ENCODE results near the gene ERICH6B.

The ERICH6B gene

GRCh38 chr13:45601680-45602079 is 13.9 kb downstream of the ERICH6B start:
- DNase-seq (ENCODE audit: low read depth): no peak

GRCh38 chr13:45598597-45598996 is 16.9 kb downstream of the ERICH6B start:
- no peak for DNase-seq (ENCODE audit: low read depth)

DNA sequence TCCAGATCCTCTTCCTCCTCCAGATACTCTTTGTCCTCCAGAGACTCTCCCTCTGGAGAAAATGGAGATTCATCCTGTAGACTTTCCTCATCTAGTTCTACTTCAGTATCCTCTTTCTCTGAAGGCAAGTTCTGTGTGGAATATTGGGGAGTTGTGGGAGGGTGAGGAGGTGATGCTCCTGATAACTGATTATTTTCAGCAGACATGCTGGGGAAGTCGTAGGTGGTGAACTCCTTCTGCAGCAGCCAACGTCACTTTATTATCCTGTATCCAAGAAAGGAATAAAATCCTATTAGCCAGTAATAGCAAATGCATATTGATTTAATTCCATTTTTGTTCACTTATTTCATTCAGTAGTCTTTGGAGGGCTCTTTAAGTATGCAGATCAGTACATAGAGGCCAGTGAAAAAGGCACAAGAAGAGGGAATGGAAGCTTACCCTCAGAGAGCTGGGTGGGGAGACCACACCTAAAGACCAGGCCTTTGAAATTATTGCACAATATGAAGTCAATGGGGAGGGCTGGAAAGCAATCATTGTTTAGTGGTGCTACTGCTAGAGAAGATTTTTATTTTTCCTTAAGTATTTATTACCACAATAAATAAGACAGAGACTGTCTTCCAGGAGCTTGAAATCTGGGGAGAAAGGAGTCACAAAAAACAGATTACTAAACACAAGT is 18.6 kb downstream of the ERICH6B start:
- no peak for DNase-seq (ENCODE audit: low read depth)

DNA sequence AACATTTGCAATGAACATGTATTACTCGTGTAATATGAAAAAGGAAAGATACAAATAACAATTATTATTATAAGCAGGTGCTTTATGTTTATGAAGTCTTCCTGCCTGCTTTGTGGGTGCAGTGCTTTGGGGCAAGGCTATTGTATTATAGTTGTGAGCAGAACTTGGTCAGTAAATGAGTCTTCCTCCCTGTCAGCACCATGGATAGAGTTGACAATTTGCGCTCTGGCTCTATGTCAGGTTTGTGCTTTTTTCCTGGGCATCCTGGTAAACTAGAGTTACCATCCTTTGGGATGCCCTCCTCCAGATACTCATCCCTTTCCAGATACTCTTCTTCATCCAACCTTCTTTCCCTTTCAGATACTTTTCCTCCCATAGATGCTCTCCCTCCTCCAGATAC is 19.6 kb downstream of the ERICH6B start:
- DNase-seq (ENCODE audit: low read depth): no peak

DNA sequence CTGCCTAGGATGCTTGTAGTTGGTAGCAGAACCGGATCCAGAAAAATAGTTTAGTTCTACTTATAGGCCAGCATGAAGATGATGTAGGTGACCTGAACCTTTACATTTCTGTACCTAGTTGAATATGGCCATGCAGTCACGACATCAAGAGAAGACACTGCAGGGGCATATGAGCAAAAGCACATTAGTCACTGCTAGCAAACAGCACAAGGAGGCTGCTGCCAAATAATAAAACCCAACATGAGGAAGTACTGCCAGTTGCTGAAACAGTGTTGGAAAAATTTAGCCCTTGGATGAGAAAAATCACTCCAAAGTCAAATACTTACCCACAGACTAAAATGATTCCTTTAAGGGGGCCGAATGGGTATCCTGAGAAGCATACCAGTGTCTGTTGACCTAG is 20.8 kb downstream of the ERICH6B start:
- no peak for DNase-seq (ENCODE audit: low read depth)

DNA sequence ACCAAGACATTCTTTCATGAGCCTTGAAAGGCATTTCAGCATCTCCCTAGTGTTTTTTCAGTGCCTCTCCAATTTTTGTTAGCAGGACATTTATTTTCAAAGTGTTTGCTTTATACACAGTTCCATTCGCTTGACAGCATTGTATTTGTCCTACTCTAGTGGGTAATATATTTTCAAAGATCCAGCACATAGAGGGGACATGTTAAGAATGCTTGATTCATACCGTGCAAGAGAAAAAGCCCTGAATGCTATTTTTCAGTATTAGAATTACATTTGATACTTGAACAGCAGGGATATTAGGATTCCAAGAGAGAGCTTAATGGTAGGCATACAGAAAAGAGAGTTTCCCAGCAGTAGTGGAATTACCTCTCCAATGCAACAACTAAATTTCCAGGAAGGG is 21.3 kb downstream of the ERICH6B start:
- no peak for DNase-seq (ENCODE audit: low read depth)

GRCh38 chr13:45592758-45593157 is 22.8 kb downstream of the ERICH6B start:
- DNase-seq (ENCODE audit: low read depth): no peak

- DNase-seq (ENCODE audit: low read depth): no peak
Observed at GRCh38 chr13:45590066-45590465, 25.5 kb downstream of the ERICH6B start.

DNA sequence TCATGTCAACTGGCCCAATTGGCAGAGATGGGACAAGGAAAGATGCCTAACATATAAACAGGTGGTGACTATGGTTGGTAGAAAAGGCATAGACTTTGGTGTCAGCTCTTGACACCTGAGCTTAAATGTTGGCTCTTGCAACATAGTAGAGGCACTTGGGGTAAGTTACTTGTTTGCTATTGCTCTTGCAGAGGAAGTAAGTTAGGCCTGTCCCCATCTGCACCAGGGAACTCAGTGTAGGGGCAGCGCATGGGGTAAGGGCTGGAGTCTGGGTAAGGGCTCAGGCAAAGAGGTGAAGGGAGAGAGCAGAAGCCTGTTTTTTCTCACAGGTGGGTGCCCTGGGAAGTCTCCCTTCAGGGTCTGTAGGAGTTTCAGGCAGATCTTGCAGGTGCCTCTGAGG is 27.6 kb downstream of the ERICH6B start:
- DNase-seq (ENCODE audit: low read depth): no peak

DNA sequence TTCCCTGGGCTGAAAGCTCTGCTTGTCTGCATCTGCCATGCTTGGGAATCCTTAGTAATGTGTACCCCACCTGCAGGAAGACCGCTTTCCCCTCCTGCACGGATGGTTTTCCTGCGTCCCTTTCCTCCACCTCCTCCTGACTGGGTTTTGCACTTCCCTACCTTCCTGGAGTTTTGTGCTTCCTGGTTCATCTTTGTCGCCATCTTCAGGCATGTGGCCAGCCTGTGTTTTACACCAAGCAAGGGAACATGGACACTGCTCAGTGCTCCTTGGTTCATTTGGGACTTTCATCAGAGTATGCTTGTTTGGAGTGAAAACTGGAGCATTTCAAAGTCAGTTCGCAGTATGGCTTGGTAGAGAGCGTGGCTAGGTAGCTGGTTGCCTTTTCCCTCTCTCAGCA is 30.7 kb downstream of the ERICH6B start:
- no peak for DNase-seq (ENCODE audit: low read depth)

- DNase-seq (ENCODE audit: low read depth): no peak
Observed at GRCh38 chr13:45582408-45583076, 33.0 kb downstream of the ERICH6B start.

DNA sequence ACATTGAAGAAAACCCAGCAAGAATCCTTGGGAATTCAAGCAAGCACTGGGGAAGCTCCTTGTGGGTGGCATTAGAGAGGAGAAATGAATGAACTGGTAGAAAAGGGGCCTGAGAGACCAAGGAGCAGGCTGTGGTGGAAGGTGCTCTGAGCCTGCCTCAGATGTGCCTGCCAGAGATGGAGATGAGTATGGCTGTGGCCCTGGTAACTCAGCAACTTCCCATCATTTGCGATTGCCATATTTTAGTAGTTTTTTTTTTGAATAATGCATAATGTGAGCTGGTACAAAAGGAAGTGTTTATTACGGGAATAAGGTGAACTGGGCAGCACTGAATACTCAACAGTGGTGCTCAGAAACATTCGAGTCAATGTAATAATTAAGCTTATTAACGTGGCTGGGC is 39.1 kb downstream of the ERICH6B start:
- DNase-seq (ENCODE audit: low read depth): no peak

DNA sequence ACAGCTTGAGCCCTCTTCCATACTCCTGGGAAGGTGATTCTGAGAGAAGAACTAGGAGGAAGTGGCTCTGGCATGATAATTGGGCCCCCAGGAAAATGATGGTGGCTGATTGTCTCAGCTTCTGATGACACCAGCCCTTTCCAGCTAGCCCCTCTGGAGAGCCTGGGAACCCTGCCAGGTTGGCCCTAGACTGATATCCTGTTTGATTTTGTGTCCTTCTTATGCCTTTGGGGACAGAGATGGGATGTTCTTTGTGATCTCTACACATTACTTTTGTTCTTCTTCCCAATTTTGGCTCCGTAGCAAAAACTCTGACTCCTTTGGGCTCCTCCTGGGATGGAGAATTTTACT is 39.7 kb downstream of the ERICH6B start:
- no peak for DNase-seq (ENCODE audit: low read depth)

DNA sequence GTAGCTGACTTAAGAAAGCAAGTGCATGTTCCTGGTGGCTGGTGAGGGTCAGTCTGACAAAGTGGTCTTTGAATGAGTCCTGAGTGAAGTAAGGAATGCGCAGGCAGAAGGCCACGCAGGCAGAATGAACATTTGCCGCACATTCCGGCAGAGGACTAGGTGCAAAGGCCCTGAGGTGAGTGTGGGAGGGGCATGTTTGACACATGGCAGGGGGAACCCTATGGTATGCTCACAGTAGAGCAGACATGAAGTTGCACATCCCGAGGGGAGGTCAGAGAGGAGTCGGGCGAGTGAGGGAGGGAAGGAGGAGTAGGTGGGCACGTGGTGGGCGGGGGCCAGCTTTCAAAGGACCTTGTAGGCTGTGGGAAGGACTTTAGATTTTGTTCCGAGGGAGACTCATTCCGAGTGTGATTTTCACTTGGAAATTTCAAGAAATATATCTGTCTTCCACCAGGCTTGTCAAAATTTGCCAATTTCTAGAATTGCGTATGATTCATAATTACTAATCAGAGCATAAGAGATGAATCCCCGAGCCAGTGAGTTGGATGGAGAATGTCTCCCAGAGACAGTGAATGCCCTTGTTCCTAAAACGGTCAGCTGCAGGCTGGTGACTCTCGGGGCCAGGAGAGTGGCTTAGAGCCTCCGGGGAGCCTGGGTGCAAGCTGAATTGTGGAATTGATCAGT is 40.3 kb downstream of the ERICH6B start:
- no peak for DNase-seq (ENCODE audit: low read depth)

- DNase-seq (ENCODE audit: low read depth): no peak
Observed at GRCh38 chr13:45565331-45565730, 50.2 kb downstream of the ERICH6B start.

- no peak for DNase-seq (ENCODE audit: low read depth)
Observed at GRCh38 chr13:45564133-45564776, 51.3 kb downstream of the ERICH6B start.

GRCh38 chr13:45554604-45555109 is 60.9 kb downstream of the ERICH6B start:
- no peak for DNase-seq (ENCODE audit: low read depth)

DNA sequence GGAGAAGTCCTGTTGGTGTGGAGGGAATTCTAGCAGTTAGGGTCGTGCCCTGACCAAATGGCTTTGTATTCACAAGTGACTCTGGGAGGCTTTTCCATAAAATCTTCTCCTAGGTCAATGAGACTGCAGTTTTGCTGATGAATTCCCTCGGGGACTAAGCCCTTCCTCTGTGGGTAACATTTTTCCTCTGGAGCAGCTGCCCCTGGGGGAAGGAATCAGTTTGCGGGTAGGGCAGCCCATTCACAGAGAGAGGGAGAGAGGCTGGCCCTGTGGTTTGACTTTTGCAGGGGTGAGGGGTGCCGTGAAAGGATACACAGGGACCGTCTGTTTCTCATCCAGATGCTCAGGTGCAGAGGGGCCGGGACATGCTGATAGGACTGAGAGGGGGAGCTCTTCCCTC is 67.3 kb downstream of the ERICH6B start:
- no peak for DNase-seq (ENCODE audit: low read depth)

GRCh38 chr13:45546410-45546765 is 69.2 kb downstream of the ERICH6B start:
- DNase-seq (ENCODE audit: low read depth): no peak

GRCh38 chr13:45545686-45546409 is 69.7 kb downstream of the ERICH6B start:
- no peak for DNase-seq (ENCODE audit: low read depth)

DNA sequence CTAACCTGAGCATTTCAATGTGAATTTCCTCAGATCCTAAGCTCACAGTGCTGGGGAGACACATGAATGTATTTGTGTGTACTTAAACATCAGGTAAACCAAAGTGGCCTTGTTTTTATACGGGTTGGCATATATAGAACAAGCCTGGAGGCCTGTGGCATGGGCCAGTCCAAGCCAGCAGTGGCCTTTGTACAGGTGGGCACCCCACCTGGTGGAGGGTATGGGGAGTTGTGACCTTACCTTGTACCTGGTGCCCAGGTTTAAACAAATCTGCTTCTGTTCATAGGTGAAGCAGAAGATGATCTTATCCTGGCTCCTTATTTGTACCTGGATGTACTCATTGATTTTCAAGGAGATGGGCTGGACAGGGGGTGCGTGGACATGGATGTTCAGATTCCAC is 71.0 kb downstream of the ERICH6B start:
- DNase-seq (ENCODE audit: low read depth): no peak

GRCh38 chr13:45542878-45543277 is 72.7 kb downstream of the ERICH6B start:
- DNase-seq (ENCODE audit: low read depth): no peak

Data from HS-27A (cell line).